Anterior cingulate cortex (tissue), 58 donors: ENCODE data around the gene ELMO1.

Experiments
- DNase-seq, 58 donors: peaks; one replicate each; lab custom pipeline; 2025; lab: John Stamatoyannopoulos, UW

The ELMO1 gene

GRCh38 chr7:36949711-36950600, 498.7 kb downstream of the ELMO1 start:
- DNase-seq, result peak in 2 of 58 donors; percentile 9 to 31

GRCh38 chr7:36946401-36946739, 502.3 kb downstream of the ELMO1 start:
- DNase-seq, result no peak

- DNase-seq, result peak in 3 of 58 donors; percentile 17 to 45 (median 17)
These were observed 502.9 kb downstream of the ELMO1 start for GRCh38 chr7:36945612-36946400.

- no peak for DNase-seq
These were observed 503.8 kb downstream of the ELMO1 start for GRCh38 chr7:36944838-36945237.

- no peak for DNase-seq
These were observed 504.9 kb downstream of the ELMO1 start for GRCh38 chr7:36943591-36944435.

- DNase-seq, result no peak
These were observed 505.7 kb downstream of the ELMO1 start for GRCh38 chr7:36942955-36943354.

- peak in 1 of 58 donors; percentile 61 for DNase-seq
These were observed 506.1 kb downstream of the ELMO1 start for GRCh38 chr7:36942541-36942940.

GRCh38 chr7:36942025-36942424, 506.6 kb downstream of the ELMO1 start:
- DNase-seq, result no peak

GRCh38 chr7:36941359-36941758, 507.3 kb downstream of the ELMO1 start:
- DNase-seq, result peak in 1 of 58 donors; percentile 24

GRCh38 chr7:36939816-36940215, 508.8 kb downstream of the ELMO1 start:
- no peak for DNase-seq

- no peak for DNase-seq
These were observed 510.7 kb downstream of the ELMO1 start for GRCh38 chr7:36937754-36938563.

- no peak for DNase-seq
These were observed 516.8 kb downstream of the ELMO1 start for GRCh38 chr7:36931892-36932291.

GRCh38 chr7:36929791-36930190, 518.9 kb downstream of the ELMO1 start:
- no peak for DNase-seq

GRCh38 chr7:36928718-36929117, 519.9 kb downstream of the ELMO1 start:
- no peak for DNase-seq

GRCh38 chr7:36928311-36928710, 520.4 kb downstream of the ELMO1 start:
- DNase-seq, result no peak

- no peak for DNase-seq
These were observed 523.0 kb downstream of the ELMO1 start for GRCh38 chr7:36925691-36926090.

- no peak for DNase-seq
These were observed 523.5 kb downstream of the ELMO1 start for GRCh38 chr7:36925207-36925606.

- DNase-seq, result no peak
These were observed 524.7 kb downstream of the ELMO1 start for GRCh38 chr7:36923943-36924436.

- no peak for DNase-seq
These were observed 525.5 kb downstream of the ELMO1 start for GRCh38 chr7:36923185-36923584.

GRCh38 chr7:36920433-36920832, 528.2 kb downstream of the ELMO1 start:
- DNase-seq, result no peak
